IMR-90 (cell line): ENCODE results near the gene GDPD1.
"Not testable (repeated sequence)": the region's sequence is repeated elsewhere in the genome, so short reads cannot be mapped to it uniquely, and the experiment has no call there.

ENCODE experiments used
- CEBPB ChIP-seq: IDR thresholded peaks from 2 replicates; pipeline ENCODE4 v1.6.1; 2012; ENCODE audit warnings: low read depth, low read length, improper control_type of control experiment
- CHD1 ChIP-seq: IDR thresholded peaks from 2 replicates; pipeline ENCODE4 v1.6.1; 2012; ENCODE audit warnings: low read depth, low read length, improper control_type of control experiment
- FOS ChIP-seq: fragments of 150-350 bp; IDR thresholded peaks from 2 replicates; pipeline ENCODE4 v1.6.1; 2016; ENCODE audit warnings: low read depth, low read length
- MAZ ChIP-seq: IDR thresholded peaks from 2 replicates; pipeline ENCODE4 v1.6.1; 2012; ENCODE audit warnings: low read depth, mild to moderate bottlenecking, low read length, improper control_type of control experiment, moderate library complexity, borderline replicate concordance
- POLR2A ChIP-seq: IDR thresholded peaks from 2 replicates; pipeline ENCODE4 v1.6.1; 2012; ENCODE audit warnings: mild to moderate bottlenecking, low read depth, low read length
- RAD21 ChIP-seq: IDR thresholded peaks from 2 replicates; pipeline ENCODE4 v1.6.1; 2012; ENCODE audit warnings: low read length, improper control_type of control experiment
- TF ChIP-seq, protein P1 (sequence below): conservative IDR thresholded peaks from 2 replicates; pipeline ENCODE4 v1.5.1; 2012; ENCODE audit warnings: mild to moderate bottlenecking, low read depth, low read length, improper control_type of control experiment
- TF ChIP-seq, protein P2 (sequence below): fragments of 150-350 bp; IDR thresholded peaks from 2 replicates; pipeline ENCODE4 v1.6.1; 2016; ENCODE audit warnings: low read depth, mild to moderate bottlenecking, low read length, moderate library complexity, borderline replicate concordance
- TF ChIP-seq, protein P3 (sequence below): fragments of 150-350 bp; IDR thresholded peaks from 2 replicates; pipeline ENCODE4 v1.6.1; 2017; ENCODE audit warnings: mild to moderate bottlenecking, antibody characterized with exemption, low read length, low read depth

DNA sequence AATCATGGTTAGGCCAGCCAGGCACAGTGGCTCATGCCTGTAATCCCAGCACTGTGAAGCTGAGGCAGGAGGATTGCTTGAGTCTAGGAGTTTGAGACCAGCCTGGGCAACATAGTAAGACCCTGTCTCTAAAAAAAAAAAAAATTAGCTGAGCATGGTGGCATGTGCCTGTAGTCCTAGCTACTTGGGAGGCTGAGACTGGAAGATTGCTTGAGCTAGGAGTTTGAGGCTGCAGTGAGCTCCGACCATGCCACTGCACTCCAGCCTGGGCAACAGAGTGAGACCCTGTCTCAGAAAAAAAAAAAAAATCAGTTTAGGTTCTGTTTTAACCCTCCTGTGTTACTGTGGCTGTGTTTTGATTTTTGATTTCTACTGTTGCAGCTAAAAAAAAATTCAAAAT lies 8.3 kb downstream of the GDPD1 start:
- TF ChIP-seq, protein P1, sequence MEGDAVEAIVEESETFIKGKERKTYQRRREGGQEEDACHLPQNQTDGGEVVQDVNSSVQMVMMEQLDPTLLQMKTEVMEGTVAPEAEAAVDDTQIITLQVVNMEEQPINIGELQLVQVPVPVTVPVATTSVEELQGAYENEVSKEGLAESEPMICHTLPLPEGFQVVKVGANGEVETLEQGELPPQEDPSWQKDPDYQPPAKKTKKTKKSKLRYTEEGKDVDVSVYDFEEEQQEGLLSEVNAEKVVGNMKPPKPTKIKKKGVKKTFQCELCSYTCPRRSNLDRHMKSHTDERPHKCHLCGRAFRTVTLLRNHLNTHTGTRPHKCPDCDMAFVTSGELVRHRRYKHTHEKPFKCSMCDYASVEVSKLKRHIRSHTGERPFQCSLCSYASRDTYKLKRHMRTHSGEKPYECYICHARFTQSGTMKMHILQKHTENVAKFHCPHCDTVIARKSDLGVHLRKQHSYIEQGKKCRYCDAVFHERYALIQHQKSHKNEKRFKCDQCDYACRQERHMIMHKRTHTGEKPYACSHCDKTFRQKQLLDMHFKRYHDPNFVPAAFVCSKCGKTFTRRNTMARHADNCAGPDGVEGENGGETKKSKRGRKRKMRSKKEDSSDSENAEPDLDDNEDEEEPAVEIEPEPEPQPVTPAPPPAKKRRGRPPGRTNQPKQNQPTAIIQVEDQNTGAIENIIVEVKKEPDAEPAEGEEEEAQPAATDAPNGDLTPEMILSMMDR: not testable (repeated sequence)
- not testable (repeated sequence) for TF ChIP-seq POLR2A, RAD21, CEBPB, CHD1, FOS, MAZ
- TF ChIP-seq, protein P2, sequence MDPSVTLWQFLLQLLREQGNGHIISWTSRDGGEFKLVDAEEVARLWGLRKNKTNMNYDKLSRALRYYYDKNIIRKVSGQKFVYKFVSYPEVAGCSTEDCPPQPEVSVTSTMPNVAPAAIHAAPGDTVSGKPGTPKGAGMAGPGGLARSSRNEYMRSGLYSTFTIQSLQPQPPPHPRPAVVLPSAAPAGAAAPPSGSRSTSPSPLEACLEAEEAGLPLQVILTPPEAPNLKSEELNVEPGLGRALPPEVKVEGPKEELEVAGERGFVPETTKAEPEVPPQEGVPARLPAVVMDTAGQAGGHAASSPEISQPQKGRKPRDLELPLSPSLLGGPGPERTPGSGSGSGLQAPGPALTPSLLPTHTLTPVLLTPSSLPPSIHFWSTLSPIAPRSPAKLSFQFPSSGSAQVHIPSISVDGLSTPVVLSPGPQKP: not testable (repeated sequence)
- TF ChIP-seq, protein P3, sequence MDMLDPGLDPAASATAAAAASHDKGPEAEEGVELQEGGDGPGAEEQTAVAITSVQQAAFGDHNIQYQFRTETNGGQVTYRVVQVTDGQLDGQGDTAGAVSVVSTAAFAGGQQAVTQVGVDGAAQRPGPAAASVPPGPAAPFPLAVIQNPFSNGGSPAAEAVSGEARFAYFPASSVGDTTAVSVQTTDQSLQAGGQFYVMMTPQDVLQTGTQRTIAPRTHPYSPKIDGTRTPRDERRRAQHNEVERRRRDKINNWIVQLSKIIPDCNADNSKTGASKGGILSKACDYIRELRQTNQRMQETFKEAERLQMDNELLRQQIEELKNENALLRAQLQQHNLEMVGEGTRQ: not testable (repeated sequence)
